CD14-positive monocyte (primary cell): ENCODE measurements around the gene ATP8B3. TPM values are rescaled to one million over a fixed set of nuclear protein-coding genes. Genes with fewer than 3 reads are reported as not detected.

Experiments used
- DNase-seq, 3 donors: peaks; one replicate each; pipeline ENCODE4 v3.0.0-alpha.2; 2011 to 2022
- H2AFZ ChIP-seq: 2 replicates; pipeline ENCODE4 v1.6.0; 2012; ENCODE audit warnings: mild to moderate bottlenecking, low read depth, low read length, inconsistent platforms; ENCODE audit not compliant: insufficient read depth, poor library complexity, severe bottlenecking
- H3K27ac ChIP-seq, 2 donors: 1 replicate in 1 of 2; 2 replicates in 1 of 2; pipeline ENCODE4 v1.5.1; 2012 to 2013; ENCODE audit warnings: low read length in 2 of 2, control low read depth in 1 of 2, inconsistent platforms in 1 of 2, low read depth in 1 of 2, mild to moderate bottlenecking in 1 of 2
- H3K27me3 ChIP-seq, 2 donors: one replicate each; pipeline versions ENCODE4 v1.6.0 to v1.6.1; 2011 to 2013; ENCODE audit warnings: low read length in 2 of 2; ENCODE audit not compliant: control insufficient read depth in 2 of 2, insufficient read depth in 2 of 2
- H3K36me3 ChIP-seq, 2 donors: replicated peaks in 1 of 2; 1 replicate in 1 of 2; 2 replicates in 1 of 2; pipeline versions ENCODE4 v1.5.1 to v1.6.1; 2012 to 2013; ENCODE audit warnings: low read length in 2 of 2, control low read depth in 1 of 2, inconsistent platforms in 1 of 2, mild to moderate bottlenecking in 1 of 2; ENCODE audit not compliant: insufficient read depth in 2 of 2, control insufficient read depth in 1 of 2
- H3K4me1 ChIP-seq, 2 donors: 1 replicate in 1 of 2; 2 replicates in 1 of 2; pipeline versions ENCODE4 v1.5.1 to v1.6.1; 2012 to 2013; ENCODE audit warnings: low read length in 2 of 2, control low read depth in 1 of 2, inconsistent platforms in 1 of 2, mild to moderate bottlenecking in 1 of 2, moderate library complexity in 1 of 2; ENCODE audit not compliant: insufficient read depth in 2 of 2, control insufficient read depth in 1 of 2
- H3K4me2 ChIP-seq: replicated peaks from 2 replicates; pipeline ENCODE3; 2012; ENCODE audit warnings: low read length, moderate library complexity, mild to moderate bottlenecking; ENCODE audit not compliant: poor library complexity, severe bottlenecking; ENCODE audit errors: extremely low read depth
- H3K4me3 ChIP-seq, 3 experiments: fragments of 200-600 bp in 1 of 3; sonication (generic) in 1 of 3; replicated peaks in 1 of 3; 1 replicate in 2 of 3; 2 replicates in 1 of 3; pipeline ENCODE4 v1.5.1; 2011 to 2013; ENCODE audit warnings: low read length in 3 of 3, mild to moderate bottlenecking in 3 of 3, control low read depth in 2 of 3, low read depth in 2 of 3, inconsistent platforms in 1 of 3, moderate library complexity in 1 of 3
- H3K79me2 ChIP-seq: 2 replicates; pipeline ENCODE4 v1.6.0; 2012; ENCODE audit warnings: mild to moderate bottlenecking, control low read depth, inconsistent platforms, low read length, moderate library complexity; ENCODE audit not compliant: insufficient read depth
- H3K9ac ChIP-seq: 2 replicates; pipeline ENCODE4 v1.6.0; 2017; ENCODE audit warnings: low read length, mild to moderate bottlenecking; ENCODE audit not compliant: insufficient read depth, poor library complexity, severe bottlenecking
- H3K9me3 ChIP-seq, 2 donors: replicated peaks in 1 of 2; 1 replicate in 1 of 2; 2 replicates in 1 of 2; pipeline versions ENCODE4 v1.5.1 to v1.6.1; 2012 to 2013; ENCODE audit warnings: low read length in 2 of 2, control low read depth in 1 of 2; ENCODE audit not compliant: control insufficient read depth in 1 of 2, insufficient read depth in 1 of 2
- H4K20me1 ChIP-seq: 2 replicates; pipeline ENCODE4 v1.6.0; 2012; ENCODE audit warnings: mild to moderate bottlenecking, low read length, control low read depth, moderate library complexity; ENCODE audit not compliant: insufficient read depth
- H3K27ac Mint-ChIP-seq, 7 donors: one replicate each; pipeline ENCODE4 v1.8.0; 2020; ENCODE audit warnings: mild to moderate bottlenecking in 7 of 7, mixed read lengths in 7 of 7, moderate library complexity in 6 of 7, inconsistent platforms in 2 of 7
- H3K27me3 Mint-ChIP-seq, 3 donors: one replicate each; pipeline ENCODE4 v1.8.0; 2021 to 2022; ENCODE audit warnings: low read depth in 3 of 3, mild to moderate bottlenecking in 3 of 3, mixed read lengths in 3 of 3, moderate library complexity in 3 of 3, inconsistent platforms in 1 of 3
- H3K36me3 Mint-ChIP-seq, 2 donors: one replicate each; pipeline ENCODE4 v1.8.0; 2020; ENCODE audit warnings: mixed read lengths in 2 of 2, inconsistent platforms in 1 of 2, mild to moderate bottlenecking in 1 of 2
- H3K4me1 Mint-ChIP-seq: one replicate; pipeline ENCODE4 v1.8.0; 2020; ENCODE audit warnings: mild to moderate bottlenecking, mixed read lengths
- H3K4me3 Mint-ChIP-seq, 2 donors: one replicate each; pipeline ENCODE4 v1.8.0; 2020; ENCODE audit warnings: mild to moderate bottlenecking in 2 of 2, mixed read lengths in 2 of 2, moderate library complexity in 1 of 2
- H3K9me3 Mint-ChIP-seq, 7 donors: one replicate each; pipeline ENCODE4 v1.8.0; 2020 to 2022; ENCODE audit warnings: mixed read lengths in 7 of 7, mild to moderate bottlenecking in 6 of 7, moderate library complexity in 6 of 7, inconsistent platforms in 2 of 7
- WGBS: methylation state at CpG from one replicate; pipeline ENCODE4 v1.1.5; 2013; ENCODE audit warnings: missing lambda C conversion rate; ENCODE audit not compliant: insufficient coverage; 5-methylcytosine and 5-hydroxymethylcytosine counted together
- intact Hi-C, 2 donors: fragments of 100-400 bp; cut with micrococcal nuclease; formaldehyde crosslinking; loops; one replicate each; pipeline versions ENCODE4 v1.15.0 to v1.15.1; 2023
- polyA plus RNA-seq, 3 donors: library from polyadenylated mRNA; depleted of rRNA in 1 of 3; unstranded in 2 of 3; stranded (reverse) in 1 of 3; fragments of 300-500 nt in 2 of 3; fragments of >200 nt in 1 of 3; fragmentation: Illumina TruSeq in 2 of 3; gene quantifications; 1 replicate in 2 of 3; 2 replicates in 1 of 3; pipeline ENCODE4 v1.2.3, GENCODE V29; 2012 to 2021
- TF ChIP-seq, protein P1 (sequence below): fragments of 200-600 bp; IDR thresholded peaks from one replicate; pipeline ENCODE4 v1.8.0; 2022; ENCODE audit warnings: antibody characterized with exemption, mild to moderate bottlenecking

ATP8B3 gene
- polyA plus RNA-seq, 3 donors = 1.6 to 8.2 (median 1.8) TPM

DNA sequence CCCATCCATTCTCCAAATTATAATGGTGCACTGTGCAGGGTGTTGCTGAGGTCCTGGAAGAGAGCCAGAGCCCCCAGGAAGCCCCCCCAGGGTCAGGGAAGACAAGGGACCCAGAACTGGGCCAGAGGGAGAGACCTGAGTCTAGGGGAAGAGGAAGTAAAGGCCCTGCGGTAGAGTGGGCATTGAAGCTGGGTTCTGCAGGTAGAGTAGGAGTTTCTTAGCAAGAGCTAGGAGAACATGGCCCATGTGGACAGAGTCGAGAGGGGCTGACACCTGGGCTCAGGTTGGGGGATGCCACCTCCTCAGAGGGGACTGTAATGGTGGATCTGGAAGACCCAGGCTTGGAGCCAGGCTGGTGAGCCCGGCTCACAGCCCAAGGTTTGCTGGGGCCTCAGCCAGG lies 75.8 kb downstream of the ATP8B3 start:
- Histone ChIP-seq H4K20me1 (no peaks in the 10 kb centered on the region), H3K36me3 (no peaks in the 10 kb centered on the region), H3K4me1 (no peaks in the 10 kb centered on the region), H3K4me2 (no peak overlapping the region), H3K27me3 (peaks cover 0 to 41% of the 10 kb centered on the region in 2 donors), H2AFZ (no peak overlapping the region), H3K79me2 (no peaks in the 10 kb centered on the region), H3K4me3 (no peak overlapping the region), H3K27ac (no peak overlapping the region), H3K9ac (no peak overlapping the region), H3K9me3 (peaks cover 0 to 3% of the 10 kb centered on the region in 2 donors)
- DNase-seq = no peak
- Mint-ChIP-seq H3K27ac (no peak overlapping the region), H3K9me3 (peaks cover 0 to 12% (median 6%) of the 10 kb centered on the region in 7 donors), H3K36me3 (no peaks in the 10 kb centered on the region), H3K4me3 (no peak overlapping the region), H3K4me1 (no peaks in the 10 kb centered on the region), H3K27me3 (peaks cover 40 to 85% (median 65%) of the 10 kb centered on the region in 3 donors)
- TF ChIP-seq, protein P1, sequence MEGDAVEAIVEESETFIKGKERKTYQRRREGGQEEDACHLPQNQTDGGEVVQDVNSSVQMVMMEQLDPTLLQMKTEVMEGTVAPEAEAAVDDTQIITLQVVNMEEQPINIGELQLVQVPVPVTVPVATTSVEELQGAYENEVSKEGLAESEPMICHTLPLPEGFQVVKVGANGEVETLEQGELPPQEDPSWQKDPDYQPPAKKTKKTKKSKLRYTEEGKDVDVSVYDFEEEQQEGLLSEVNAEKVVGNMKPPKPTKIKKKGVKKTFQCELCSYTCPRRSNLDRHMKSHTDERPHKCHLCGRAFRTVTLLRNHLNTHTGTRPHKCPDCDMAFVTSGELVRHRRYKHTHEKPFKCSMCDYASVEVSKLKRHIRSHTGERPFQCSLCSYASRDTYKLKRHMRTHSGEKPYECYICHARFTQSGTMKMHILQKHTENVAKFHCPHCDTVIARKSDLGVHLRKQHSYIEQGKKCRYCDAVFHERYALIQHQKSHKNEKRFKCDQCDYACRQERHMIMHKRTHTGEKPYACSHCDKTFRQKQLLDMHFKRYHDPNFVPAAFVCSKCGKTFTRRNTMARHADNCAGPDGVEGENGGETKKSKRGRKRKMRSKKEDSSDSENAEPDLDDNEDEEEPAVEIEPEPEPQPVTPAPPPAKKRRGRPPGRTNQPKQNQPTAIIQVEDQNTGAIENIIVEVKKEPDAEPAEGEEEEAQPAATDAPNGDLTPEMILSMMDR = no peak
- intact Hi-C loops = no loop called here
- WGBS = 64% methylated on average over 2 of the region's 3 CpGs

DNA sequence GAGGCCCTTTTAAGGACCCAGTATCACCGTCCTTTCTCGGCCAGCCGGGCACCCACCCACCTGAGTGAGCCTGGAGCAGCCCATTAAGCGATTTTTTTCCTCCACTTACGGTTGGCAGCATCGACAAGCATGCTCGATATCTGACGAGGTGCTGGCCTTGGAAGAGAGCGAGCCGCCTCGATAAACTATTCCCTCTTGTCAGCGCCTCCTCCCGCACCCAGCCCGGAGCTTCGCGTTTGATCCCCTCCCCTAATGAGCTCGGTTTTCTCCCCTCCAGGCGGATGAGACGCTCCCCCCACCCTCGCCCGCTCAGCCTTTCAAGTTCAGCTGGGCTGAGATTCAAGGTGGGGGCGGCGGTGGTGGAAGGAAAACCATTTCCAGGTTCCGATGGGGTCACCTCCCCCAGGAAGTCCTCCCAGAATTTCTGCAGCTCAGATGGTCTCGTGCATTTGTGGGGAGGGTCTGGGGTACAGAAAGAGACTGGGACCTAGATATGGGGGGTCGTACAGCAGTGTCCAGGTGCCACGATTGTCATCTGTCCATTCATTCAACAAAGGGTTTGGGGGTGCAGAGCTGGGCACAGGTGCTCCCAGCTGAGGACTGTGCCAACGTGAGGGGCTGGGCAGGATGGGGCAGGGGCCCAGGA lies 77.6 kb downstream of the ATP8B3 start:
- peaks cover 0 to 5% (median 1%) of the 10 kb centered on the region in 7 donors for H3K9me3 Mint-ChIP-seq
- H3K4me1 Mint-ChIP-seq = no peaks in the 10 kb centered on the region
- no peaks in the 10 kb centered on the region for H3K79me2 ChIP-seq
- peak overlapping the region in 1 of 7 donors; percentile 66 for H3K27ac Mint-ChIP-seq
- TF ChIP-seq, protein P1 = no peak
- WGBS = 24% methylated on average over 15 of the region's 28 CpGs
- no peaks in the 10 kb centered on the region for H3K9me3 ChIP-seq
- H4K20me1 ChIP-seq = no peaks in the 10 kb centered on the region
- H3K4me2 ChIP-seq = no peak overlapping the region
- no peaks in the 10 kb centered on the region for H3K4me1 ChIP-seq
- peaks cover 42 to 84% (median 59%) of the 10 kb centered on the region in 3 donors for H3K27me3 Mint-ChIP-seq
- no peak overlapping the region for H3K27ac ChIP-seq
- H3K27me3 ChIP-seq = peaks cover 0 to 42% of the 10 kb centered on the region in 2 donors
- no peak overlapping the region for H3K4me3 Mint-ChIP-seq
- DNase-seq = no peak
- H3K36me3 Mint-ChIP-seq = no peaks in the 10 kb centered on the region
- H3K36me3 ChIP-seq = no peaks in the 10 kb centered on the region
- no peak overlapping the region for H2AFZ ChIP-seq
- intact Hi-C loops = no loop called here
- no peak overlapping the region for H3K4me3 ChIP-seq
- H3K9ac ChIP-seq = no peak overlapping the region

Other genes starting within 250 kb of the ATP8B3 start
- 1 to 10 TPM in 1 of 3 donors, under 1 TPM in 2; 0.08 to 1.0 (median 0.10) TPM for gene MEX3D, start 244.0 kb downstream of the ATP8B3 start, polyA plus RNA-seq
- 10 to 100 TPM in 1 of 3 donors, 1 to 10 TPM in 2; 2.6 to 35.3 (median 4.9) TPM for gene MBD3, start 219.4 kb downstream of the ATP8B3 start, polyA plus RNA-seq
- gene UQCR11, start 206.8 kb downstream of the ATP8B3 start, polyA plus RNA-seq = 100 to 1,000 TPM in 2 of 3 donors, 10 to 100 TPM in 1; 55.6 to 731 (median 659) TPM
- 10 to 100 TPM in 1 of 3 donors, 1 to 10 TPM in 2; 2.4 to 36.2 (median 3.3) TPM for gene TCF3, start 159.7 kb downstream of the ATP8B3 start, polyA plus RNA-seq
- gene ONECUT3, start 58.8 kb downstream of the ATP8B3 start, polyA plus RNA-seq = not detected
- gene REXO1, start 36.2 kb upstream of the ATP8B3 start, polyA plus RNA-seq = 10 to 100 TPM in 1 of 3 donors, 1 to 10 TPM in 2; 2.8 to 60.8 (median 3.0) TPM
- 10 to 100 TPM in 1 of 3 donors, under 1 TPM in 2; 0.51 to 23.3 (median 0.67) TPM for gene KLF16, start 51.3 kb upstream of the ATP8B3 start, polyA plus RNA-seq
- gene ABHD17A, start 73.2 kb upstream of the ATP8B3 start, polyA plus RNA-seq = 10 to 100 TPM; 69.8 to 96.1 (median 79.0) TPM
- 1 to 10 TPM; 2.7 to 3.2 (median 3.1) TPM for gene ADAT3, start 93.1 kb upstream of the ATP8B3 start, polyA plus RNA-seq
- 10 to 100 TPM; 11.9 to 39.4 (median 15.4) TPM for gene SCAMP4, start 93.1 kb upstream of the ATP8B3 start, polyA plus RNA-seq
- 100 to 1,000 TPM in 1 of 3 donors, 10 to 100 TPM in 2; 10.8 to 215 (median 20.3) TPM for gene CSNK1G2, start 128.9 kb upstream of the ATP8B3 start, polyA plus RNA-seq
- 10 to 100 TPM in 1 of 3 donors, 1 to 10 TPM in 2; 2.8 to 36.0 (median 3.3) TPM for gene BTBD2, start 203.4 kb upstream of the ATP8B3 start, polyA plus RNA-seq
- 100 to 1,000 TPM in 1 of 3 donors, 10 to 100 TPM in 2; 16.9 to 333 (median 21.8) TPM for gene MKNK2, start 239.0 kb upstream of the ATP8B3 start, polyA plus RNA-seq